ENCODE results near the gene SLCO2A1.
A peak's percentile ranks its signal among the peaks of the same experiment; 100 is the strongest.

Gene SLCO2A1

GRCh38 chr3:133915685-133916658 is 113.8 kb downstream of the SLCO2A1 start:
- DNase-seq (ENCODE audit: low read depth): no peak
- TF ChIP-seq, protein P1, sequence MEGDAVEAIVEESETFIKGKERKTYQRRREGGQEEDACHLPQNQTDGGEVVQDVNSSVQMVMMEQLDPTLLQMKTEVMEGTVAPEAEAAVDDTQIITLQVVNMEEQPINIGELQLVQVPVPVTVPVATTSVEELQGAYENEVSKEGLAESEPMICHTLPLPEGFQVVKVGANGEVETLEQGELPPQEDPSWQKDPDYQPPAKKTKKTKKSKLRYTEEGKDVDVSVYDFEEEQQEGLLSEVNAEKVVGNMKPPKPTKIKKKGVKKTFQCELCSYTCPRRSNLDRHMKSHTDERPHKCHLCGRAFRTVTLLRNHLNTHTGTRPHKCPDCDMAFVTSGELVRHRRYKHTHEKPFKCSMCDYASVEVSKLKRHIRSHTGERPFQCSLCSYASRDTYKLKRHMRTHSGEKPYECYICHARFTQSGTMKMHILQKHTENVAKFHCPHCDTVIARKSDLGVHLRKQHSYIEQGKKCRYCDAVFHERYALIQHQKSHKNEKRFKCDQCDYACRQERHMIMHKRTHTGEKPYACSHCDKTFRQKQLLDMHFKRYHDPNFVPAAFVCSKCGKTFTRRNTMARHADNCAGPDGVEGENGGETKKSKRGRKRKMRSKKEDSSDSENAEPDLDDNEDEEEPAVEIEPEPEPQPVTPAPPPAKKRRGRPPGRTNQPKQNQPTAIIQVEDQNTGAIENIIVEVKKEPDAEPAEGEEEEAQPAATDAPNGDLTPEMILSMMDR (IDR thresholded peaks at IDR 0.05; ENCODE audit: insufficient read depth, low read depth, low read length, missing control alignments): no peak
- H3K4me3 ChIP-seq (ENCODE audit: low read depth, low read length): no peak overlapping the region

GRCh38 chr3:133914839-133915600 is 114.7 kb downstream of the SLCO2A1 start:
- TF ChIP-seq, protein P1 (IDR thresholded peaks at IDR 0.05; ENCODE audit: insufficient read depth, low read depth, low read length, missing control alignments): no peak
- DNase-seq (ENCODE audit: low read depth): no peak
- H3K4me3 ChIP-seq (ENCODE audit: low read depth, low read length): no peak overlapping the region

- TF ChIP-seq, protein P1 (IDR thresholded peaks at IDR 0.05; ENCODE audit: insufficient read depth, low read depth, low read length, missing control alignments): no peak
- H3K4me3 ChIP-seq (ENCODE audit: low read depth, low read length): no peak overlapping the region
- DNase-seq (ENCODE audit: low read depth): no peak
Measured at GRCh38 chr3:133910422-133910821, 119.3 kb downstream of the SLCO2A1 start.

- no peak overlapping the region for H3K4me3 ChIP-seq (ENCODE audit: low read depth, low read length)
- TF ChIP-seq, protein P1 (IDR thresholded peaks at IDR 0.05; ENCODE audit: insufficient read depth, low read depth, low read length, missing control alignments): no peak
- no peak for DNase-seq (ENCODE audit: low read depth)
Measured at GRCh38 chr3:133905376-133905775, 124.3 kb downstream of the SLCO2A1 start.

DNA sequence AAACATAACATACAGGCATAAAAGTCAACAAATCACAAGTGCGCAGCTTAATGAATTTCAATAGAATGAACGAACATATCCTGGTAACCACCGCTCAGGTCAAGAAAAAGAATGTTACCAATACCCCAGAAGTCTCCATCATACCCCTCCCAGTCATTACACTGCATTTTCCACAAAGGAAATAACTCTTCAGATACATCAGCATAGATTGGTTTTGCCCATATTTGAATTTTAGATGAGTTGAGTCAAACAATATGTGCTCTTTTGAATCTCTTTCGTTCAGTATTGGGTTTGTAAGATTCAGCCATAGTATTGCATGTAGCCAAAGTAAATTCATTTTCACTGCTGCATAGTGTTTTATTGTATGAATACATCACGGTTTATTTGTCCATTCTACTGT is 127.9 kb downstream of the SLCO2A1 start:
- H3K4me3 ChIP-seq (ENCODE audit: low read depth, low read length): no peak overlapping the region
- no peak for DNase-seq (ENCODE audit: low read depth)
- TF ChIP-seq, protein P1 (IDR thresholded peaks at IDR 0.05; ENCODE audit: insufficient read depth, low read depth, low read length, missing control alignments): no peak

DNA sequence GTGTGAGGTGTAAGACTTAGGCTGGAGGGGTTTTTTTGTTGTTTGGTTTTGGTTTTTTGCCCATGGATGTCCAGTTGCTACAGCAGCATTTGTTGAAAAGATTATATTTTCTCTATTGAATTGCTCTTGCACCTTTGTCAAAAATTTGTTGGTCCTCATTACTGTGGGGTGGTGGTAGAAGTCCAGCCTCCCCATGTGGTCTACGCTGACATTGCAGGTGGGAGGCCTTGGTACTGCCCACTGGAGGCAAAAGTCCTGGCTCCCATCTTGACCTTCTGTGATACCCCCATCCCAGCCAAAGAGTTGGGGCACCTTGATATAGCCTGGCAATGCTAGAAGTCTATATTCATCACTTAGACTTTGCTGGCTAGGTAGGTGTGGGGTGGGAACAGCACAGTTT is 128.6 kb downstream of the SLCO2A1 start:
- no peak overlapping the region for H3K4me3 ChIP-seq (ENCODE audit: low read depth, low read length)
- TF ChIP-seq, protein P1 (IDR thresholded peaks at IDR 0.05; ENCODE audit: insufficient read depth, low read depth, low read length, missing control alignments): peak; percentile 33
- no peak for DNase-seq (ENCODE audit: low read depth)
